PC-3 (cell line): ENCODE results near the gene BCORL1. TPM values are rescaled to one million over a fixed set of nuclear protein-coding genes. Genes with fewer than 3 reads are reported as not detected.

ENCODE experiments used
- ATAC-seq: fragments of 200-7000 bp; cut with Tn5 transposase; 2 replicates; pipeline ENCODE4 v1.9.1; 2020; ENCODE audit warnings: mild to moderate bottlenecking, moderate library complexity
- BruUV-seq: library from RNA; stranded (reverse); fragments of 400-500 nt; replicated peaks from 2 replicates; lab custom pipeline; 2021; lab: Mats Ljungman, UMichigan
- CTCF ChIA-PET: fragments of 300-600 bp; sonication (Branson Sonifier 250); formaldehyde crosslinking; loops from one replicate; lab custom pipeline; 2022; ENCODE audit warnings: antibody characterized with exemption; lab: Charles Lee
- POLR2A ChIA-PET: fragments of 300-600 bp; sonication (Branson Sonifier 250); formaldehyde crosslinking; loops from one replicate; lab custom pipeline; 2022; ENCODE audit warnings: antibody characterized with exemption; ENCODE audit not compliant: unreplicated experiment; lab: Charles Lee
- DNase-seq: peaks from one replicate; pipeline ENCODE4 v3.0.0-alpha.2; 2015
- H2AFZ ChIP-seq: fragments of 300-600 bp; sonication (generic); 2 replicates; pipeline ENCODE4 v1.6.0; 2016; ENCODE audit warnings: antibody characterized with exemption, low read length
- H3F3A ChIP-seq: fragments of 300-600 bp; sonication (generic); one replicate; pipeline ENCODE4 v1.6.0; 2017; ENCODE audit warnings: antibody characterized with exemption, low read length, control low read depth, mild to moderate bottlenecking; ENCODE audit not compliant: unreplicated experiment
- H3K27ac ChIP-seq: fragments of 300-600 bp; sonication (generic); 2 replicates; pipeline ENCODE4 v1.5.1; 2016; ENCODE audit warnings: mild to moderate bottlenecking, low read length
- H3K27me3 ChIP-seq: fragments of 300-600 bp; sonication (generic); 2 replicates; pipeline ENCODE4 v1.6.1; 2016; ENCODE audit warnings: low read length, mixed read lengths
- H3K36me3 ChIP-seq: fragments of 300-600 bp; sonication (generic); 2 replicates; pipeline ENCODE4 v1.6.1; 2016; ENCODE audit warnings: low read depth, mixed run types, low read length, mixed read lengths
- H3K4me1 ChIP-seq: fragments of 300-600 bp; sonication (generic); 2 replicates; pipeline ENCODE4 v1.5.1; 2016; ENCODE audit warnings: low read length; ENCODE audit not compliant: insufficient read depth
- H3K4me2 ChIP-seq: fragments of 300-600 bp; sonication (generic); 2 replicates; pipeline ENCODE4 v1.6.0; 2016; ENCODE audit warnings: low read length
- H3K4me3 ChIP-seq: fragments of 300-600 bp; sonication (generic); 2 replicates; pipeline ENCODE4 v1.5.1; 2016; ENCODE audit warnings: mild to moderate bottlenecking, low read length, mixed read lengths
- H3K79me2 ChIP-seq: fragments of 300-600 bp; sonication (generic); 2 replicates; pipeline ENCODE4 v1.6.1; 2017; ENCODE audit warnings: low read length, mixed read lengths
- H3K9ac ChIP-seq: fragments of 300-600 bp; sonication (generic); 2 replicates; pipeline ENCODE4 v1.6.0; 2016; ENCODE audit warnings: mild to moderate bottlenecking, low read length
- H3K9me2 ChIP-seq: fragments of 300-600 bp; sonication (generic); replicated peaks from 2 replicates; pipeline ENCODE4 v1.6.1; 2016; ENCODE audit warnings: mixed run types, low read length, mixed read lengths
- H3K9me3 ChIP-seq: fragments of 300-600 bp; sonication (generic); 2 replicates; pipeline ENCODE4 v1.6.1; 2016; ENCODE audit warnings: low read length, mixed read lengths
- H4K20me1 ChIP-seq: fragments of 300-600 bp; sonication (generic); 2 replicates; pipeline ENCODE4 v1.6.1; 2016; ENCODE audit warnings: low read length, mixed read lengths
- EZH2 ChIP-seq: fragments of 300-600 bp; sonication (generic); IDR thresholded peaks from one replicate; pipeline ENCODE4 v1.6.1; 2017; ENCODE audit warnings: antibody characterized with exemption, mild to moderate bottlenecking, low read length; ENCODE audit not compliant: unreplicated experiment
- EZH2phosphoT487 ChIP-seq: fragments of 300-600 bp; sonication (generic); IDR thresholded peaks from 2 replicates; pipeline ENCODE4 v1.6.1; 2018; ENCODE audit warnings: mild to moderate bottlenecking, antibody characterized with exemption, low read length, borderline replicate concordance
- intact Hi-C: fragments of 100-400 bp; cut with micrococcal nuclease; formaldehyde crosslinking; loops from 2 replicates; pipeline ENCODE4 v1.9.0; 2023
- total RNA-seq: library from RNA; depleted of rRNA; stranded (reverse); fragments of >200 nt; gene quantifications from 2 replicates; pipeline ENCODE4 v1.2.3, GENCODE V29; 2014
- TF ChIP-seq, protein P1 (sequence below): fragments of 300-600 bp; sonication (generic); conservative IDR thresholded peaks from 2 replicates; pipeline ENCODE4 v1.5.1; 2017; ENCODE audit warnings: antibody characterized with exemption, low read depth, mild to moderate bottlenecking, low read length

BCORL1 gene
- total RNA-seq, 1 experiment from 2014 or later, result 3.1 TPM

DNA sequence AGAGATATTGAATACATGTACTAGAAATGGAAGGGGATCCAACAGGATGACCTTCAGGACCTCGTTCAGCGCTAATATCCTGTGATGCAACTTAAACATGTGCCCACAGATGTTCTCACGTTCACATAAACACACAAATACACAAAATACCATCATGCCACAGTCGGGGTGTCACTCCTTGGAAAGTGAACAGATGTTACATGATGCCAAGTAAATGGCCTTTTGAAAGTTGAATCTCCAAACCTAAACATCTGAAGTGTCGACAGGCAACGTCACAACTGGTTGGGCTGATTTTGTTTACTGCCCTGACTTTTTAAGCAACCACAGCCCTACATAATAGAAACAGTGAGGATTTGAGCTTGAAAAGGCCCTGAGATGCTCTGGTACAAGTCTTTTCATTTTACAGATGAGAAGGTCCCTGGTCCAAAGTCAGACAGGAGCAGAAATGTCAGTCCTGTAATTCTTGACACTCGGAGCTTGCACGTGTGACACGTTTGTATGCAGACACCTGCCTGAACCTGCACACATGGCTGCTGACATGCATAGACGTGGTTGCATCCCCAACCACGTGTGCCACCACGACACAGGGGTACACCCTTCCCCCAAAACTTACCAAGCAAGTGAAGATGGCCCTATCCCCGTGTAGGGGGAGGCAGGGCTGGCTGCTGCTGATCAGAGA is 23.5 kb upstream of the BCORL1 start:
- ChIA-PET POLR2A (no interaction called here), CTCF (no interaction called here)
- no peaks in the 10 kb centered on the region for H3K79me2 ChIP-seq
- no peaks in the 10 kb centered on the region for H3F3A ChIP-seq
- no peaks in the 10 kb centered on the region for H3K9me3 ChIP-seq
- H3K9me2 ChIP-seq, result no peaks in the 10 kb centered on the region
- no peak overlapping the region for H3K4me2 ChIP-seq
- H3K27ac ChIP-seq, result no peak overlapping the region
- no peaks in the 10 kb centered on the region for H3K36me3 ChIP-seq
- H3K4me3 ChIP-seq, result no peak overlapping the region
- no peaks in the 10 kb centered on the region for H4K20me1 ChIP-seq
- intact Hi-C loops, result no loop called here
- H3K9ac ChIP-seq, result no peak overlapping the region
- BruUV-seq, result no TSS peak
- H2AFZ ChIP-seq, result no peak overlapping the region
- peaks cover 12% of the 10 kb centered on the region for H3K4me1 ChIP-seq
- no peaks in the 10 kb centered on the region for H3K27me3 ChIP-seq
- no peak for ATAC-seq
- DNase-seq, result no peak
- TF ChIP-seq, protein P1, sequence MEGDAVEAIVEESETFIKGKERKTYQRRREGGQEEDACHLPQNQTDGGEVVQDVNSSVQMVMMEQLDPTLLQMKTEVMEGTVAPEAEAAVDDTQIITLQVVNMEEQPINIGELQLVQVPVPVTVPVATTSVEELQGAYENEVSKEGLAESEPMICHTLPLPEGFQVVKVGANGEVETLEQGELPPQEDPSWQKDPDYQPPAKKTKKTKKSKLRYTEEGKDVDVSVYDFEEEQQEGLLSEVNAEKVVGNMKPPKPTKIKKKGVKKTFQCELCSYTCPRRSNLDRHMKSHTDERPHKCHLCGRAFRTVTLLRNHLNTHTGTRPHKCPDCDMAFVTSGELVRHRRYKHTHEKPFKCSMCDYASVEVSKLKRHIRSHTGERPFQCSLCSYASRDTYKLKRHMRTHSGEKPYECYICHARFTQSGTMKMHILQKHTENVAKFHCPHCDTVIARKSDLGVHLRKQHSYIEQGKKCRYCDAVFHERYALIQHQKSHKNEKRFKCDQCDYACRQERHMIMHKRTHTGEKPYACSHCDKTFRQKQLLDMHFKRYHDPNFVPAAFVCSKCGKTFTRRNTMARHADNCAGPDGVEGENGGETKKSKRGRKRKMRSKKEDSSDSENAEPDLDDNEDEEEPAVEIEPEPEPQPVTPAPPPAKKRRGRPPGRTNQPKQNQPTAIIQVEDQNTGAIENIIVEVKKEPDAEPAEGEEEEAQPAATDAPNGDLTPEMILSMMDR, result no peak
- no peak for TF ChIP-seq EZH2phosphoT487
- TF ChIP-seq EZH2, result no peak

- no peaks in the 10 kb centered on the region for H3K9me2 ChIP-seq
- H3K9me3 ChIP-seq, result no peaks in the 10 kb centered on the region
- no peak overlapping the region for H3K4me3 ChIP-seq
- H3K4me1 ChIP-seq, result peaks cover 12% of the 10 kb centered on the region
- no peaks in the 10 kb centered on the region for H3K36me3 ChIP-seq
- ChIA-PET CTCF (no interaction called here), POLR2A (no interaction called here)
- BruUV-seq, result no TSS peak
- intact Hi-C loops, result no loop called here
- H3F3A ChIP-seq, result no peaks in the 10 kb centered on the region
- no peaks in the 10 kb centered on the region for H4K20me1 ChIP-seq
- DNase-seq, result no peak
- no peak overlapping the region for H3K27ac ChIP-seq
- no peak overlapping the region for H2AFZ ChIP-seq
- no peaks in the 10 kb centered on the region for H3K79me2 ChIP-seq
- no peak for ATAC-seq
- TF ChIP-seq, protein P1, result no peak
- TF ChIP-seq EZH2 (no peak), EZH2phosphoT487 (no peak)
- no peaks in the 10 kb centered on the region for H3K27me3 ChIP-seq
- no peak overlapping the region for H3K4me2 ChIP-seq
- no peak overlapping the region for H3K9ac ChIP-seq
Measured at GRCh38 chrX:129959493-129959832, 23.0 kb upstream of the BCORL1 start.
